ENCODE data around the gene DPP6. TPM values are rescaled to one million over a fixed set of nuclear protein-coding genes. Genes with fewer than 3 reads are reported as not detected.
A peak's percentile ranks its signal among the peaks of the same experiment; 100 is the strongest.

DPP6 gene
- total and polyA plus RNA-seq, 2 of the 8 experiments (the other 6 are each of a cell fraction or from before 2014, with no cell fraction given) = 4.7 to 6.8 TPM

DNA sequence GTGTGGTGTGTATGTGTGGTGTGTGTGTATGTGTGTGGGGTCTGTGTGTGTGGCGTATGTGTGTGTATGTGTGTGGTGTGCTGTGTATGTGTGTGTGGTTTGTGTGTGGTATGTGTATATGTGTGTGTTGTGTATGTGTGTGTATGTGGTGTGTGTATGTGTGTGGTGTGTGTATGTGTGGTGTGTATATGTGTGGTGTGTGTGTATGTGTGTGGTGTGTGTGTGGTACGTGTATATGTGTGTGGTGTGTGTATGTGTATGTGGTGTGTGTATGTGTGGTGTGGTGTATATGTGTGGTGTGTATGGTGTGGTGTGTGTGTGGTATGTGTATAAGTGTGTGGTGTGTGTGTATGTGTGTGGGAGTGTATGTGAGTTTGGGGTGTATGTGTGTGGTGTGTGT, 522.0 kb downstream of the DPP6 start:
- Histone ChIP-seq H2BK15ac (ENCODE audit: low read length) (no peak overlapping the region), H3K79me2 (ENCODE audit: control insufficient read depth in 1 of 2, insufficient read depth in 2 of 2, low read length in 2 of 2) (peaks cover 0 to 3% of the 10 kb centered on the region in 2 experiments; a peak in 1 of 4 replicates), H3K4me1 (replicated peaks in 1 of 4; ENCODE audit: control insufficient read depth in 3 of 4, insufficient read depth in 4 of 4, low read length in 3 of 4) (no peaks in the 10 kb centered on the region), H3K4ac (replicated peaks; ENCODE audit: insufficient read length, low read depth, low read length) (no peak overlapping the region), H3K36me3 (ENCODE audit: control insufficient read depth in 2 of 4, insufficient read depth in 4 of 4, low read length in 3 of 4) (no peaks in the 10 kb centered on the region; a peak in 1 of 8 replicates), H4K20me1 (replicated peaks in 1 of 2; ENCODE audit: control insufficient read depth in 1 of 2, insufficient read depth in 2 of 2, low read length in 2 of 2) (peaks cover 0 to 16% of the 10 kb centered on the region in 2 experiments), H3K4me3 (ENCODE audit: extremely low read depth in 1 of 4, insufficient read depth in 2 of 4, low read depth in 3 of 4, low read length in 4 of 4) (no peak overlapping the region), H2BK5ac (ENCODE audit: low read depth, low read length) (no peak overlapping the region), H4K8ac (ENCODE audit: extremely low read depth, insufficient read depth, low read length) (no peak overlapping the region; the same call in 1 of the 2 replicates), H2BK12ac (ENCODE audit: low read depth, low read length) (no peak overlapping the region), H3K23ac (ENCODE audit: insufficient read length) (no peak overlapping the region), H2BK120ac (replicated peaks; ENCODE audit: low read depth, low read length) (no peak overlapping the region), H4K91ac (replicated peaks; ENCODE audit: insufficient read length, low read length) (peak overlapping the region; percentile 91), H3K9ac (replicated peaks in 1 of 4; ENCODE audit: extremely low read depth in 1 of 4, low read depth in 3 of 4, low read length in 3 of 4) (peak overlapping the region in 1 of 4 experiments; percentile 1; a peak in 1 of 7 replicates), H4K5ac (ENCODE audit: insufficient read length, low read depth, low read length) (no peak overlapping the region), H3K18ac (ENCODE audit: extremely low read depth, low read length) (no peak overlapping the region), H2AK5ac (ENCODE audit: low read depth, low read length) (peak overlapping the region; percentile 91; the same call in 1 of the 2 replicates), H3K27me3 (replicated peaks in 1 of 4; ENCODE audit: control insufficient read depth in 3 of 4, extremely low read depth in 1 of 4, insufficient read depth in 3 of 4, low read length in 3 of 4) (no peaks in the 10 kb centered on the region), H3K4me2 (ENCODE audit: insufficient read depth in 1 of 2, low read depth in 2 of 2, low read length in 2 of 2) (no peak overlapping the region), H3K79me1 (ENCODE audit: low read depth, low read length) (peaks cover 7% of the 10 kb centered on the region), H3K14ac (ENCODE audit: insufficient read length) (no peak overlapping the region), H3K27ac (ENCODE audit: low read depth, low read length) (no peak overlapping the region), H3K9me3 (ENCODE audit: insufficient read depth in 2 of 2, low read depth in 1 of 2, low read length in 1 of 2) (peaks cover 3 to 14% of the 10 kb centered on the region in 2 experiments; a peak in 3 of 4 replicates), H2AFZ (ENCODE audit: low read length) (no peak overlapping the region), H3K23me2 (ENCODE audit: low read depth, low read length) (peaks cover 18% of the 10 kb centered on the region; the same call in 1 of the 2 replicates), H3K56ac (replicated peaks; ENCODE audit: insufficient read length, low read depth, low read length) (peak overlapping the region; percentile 100), H2BK20ac (ENCODE audit: low read length) (no peak overlapping the region)
- POLR2A ChIA-PET (ENCODE audit: partially characterized antibody) = no interaction called here
- CTCF ChIA-PET (ENCODE audit: partially characterized antibody) = interaction anchor here (0.9 to 1.5 kb wide), 4 partner anchors 33 to 224 kb away, joined by 3 to 4 read pairs (median 4); no protein-coding TSS in a partner anchor
- FAIRE-seq (no peak), DNase-seq (ENCODE audit: low read depth in 1 of 2, low spot score in 2 of 2) (no peak)
- WGBS, 2 experiments (ENCODE audit: extremely low coverage in 1 of 2, insufficient coverage in 1 of 2, insufficient read length in 1 of 2, insufficient replicate concordance in 2 of 2, low coverage in 1 of 2, low lambda C conversion rate in 2 of 2, missing lambda C conversion rate in 1 of 2) = 79% methylated on average over 2 of the region's 2 CpGs; no CpG with 5 or more reads in 1 of the 2 experiments
- TF ChIP-seq BRCA1 (IDR thresholded peaks at IDR 0.05; ENCODE audit: low read depth, low read length) = no peak
- TF ChIP-seq FOSL1 (IDR thresholded peaks at IDR 0.05; ENCODE audit: insufficient read depth, low read depth, low read length) = no peak
- TF ChIP-seq, protein P1, sequence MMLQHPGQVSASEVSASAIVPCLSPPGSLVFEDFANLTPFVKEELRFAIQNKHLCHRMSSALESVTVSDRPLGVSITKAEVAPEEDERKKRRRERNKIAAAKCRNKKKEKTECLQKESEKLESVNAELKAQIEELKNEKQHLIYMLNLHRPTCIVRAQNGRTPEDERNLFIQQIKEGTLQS (IDR thresholded peaks at IDR 0.05; ENCODE audit: insufficient read depth, low read depth, low read length) = no peak
- no peak for TF ChIP-seq SP4 (IDR thresholded peaks at IDR 0.05; ENCODE audit: low read length)
- no peak for TF ChIP-seq SIX5 (IDR thresholded peaks at IDR 0.05; ENCODE audit: low read depth, low read length)
- no peak for TF ChIP-seq USF2 (IDR thresholded peaks at IDR 0.05; ENCODE audit: low read length)
- TF ChIP-seq PHF8 (conservative IDR thresholded peaks at IDR 0.05; ENCODE audit: low read depth, low read length) = no peak
